A673 (cell line): Measurements from ENCODE around the gene STT3B.

Source experiments
- EZH2 ChIP-seq: fragments of 200-600 bp; sonication (generic); IDR thresholded peaks from 2 replicates; pipeline ENCODE4 v1.6.1; 2017; ENCODE audit warnings: borderline replicate concordance, low read depth, mild to moderate bottlenecking, mixed read lengths, antibody characterized with exemption, low read length; ENCODE audit not compliant: poor library complexity, severe bottlenecking
- TF ChIP-seq, protein P1 (sequence below): fragments of 300-800, 200-600 bp; sonication (generic); conservative IDR thresholded peaks from 2 replicates; pipeline ENCODE4 v1.5.1; 2017; ENCODE audit warnings: low read depth, mild to moderate bottlenecking, antibody characterized with exemption, low read length, moderate library complexity, mixed read lengths

DNA sequence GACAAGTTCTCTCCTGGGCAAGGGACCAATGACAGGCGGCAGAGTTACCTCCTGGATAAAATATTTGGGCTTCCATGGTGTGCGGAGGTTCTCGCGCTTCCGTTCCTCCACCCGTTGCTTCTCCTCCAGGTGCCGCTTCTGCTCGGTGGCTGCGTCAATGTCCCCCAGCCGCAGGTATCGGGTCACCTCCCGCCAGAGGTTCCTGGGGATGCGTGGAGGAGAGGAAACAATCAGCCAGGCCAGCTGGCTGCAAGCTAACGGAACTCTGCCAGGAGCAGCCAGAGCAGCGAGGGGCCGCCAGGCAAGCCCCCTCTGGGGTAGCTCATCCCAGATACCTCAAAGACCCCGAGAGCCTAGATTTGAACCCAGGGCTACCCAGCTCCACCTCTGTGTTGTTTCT lies 131.3 kb downstream of the STT3B start:
- TF ChIP-seq, protein P1, sequence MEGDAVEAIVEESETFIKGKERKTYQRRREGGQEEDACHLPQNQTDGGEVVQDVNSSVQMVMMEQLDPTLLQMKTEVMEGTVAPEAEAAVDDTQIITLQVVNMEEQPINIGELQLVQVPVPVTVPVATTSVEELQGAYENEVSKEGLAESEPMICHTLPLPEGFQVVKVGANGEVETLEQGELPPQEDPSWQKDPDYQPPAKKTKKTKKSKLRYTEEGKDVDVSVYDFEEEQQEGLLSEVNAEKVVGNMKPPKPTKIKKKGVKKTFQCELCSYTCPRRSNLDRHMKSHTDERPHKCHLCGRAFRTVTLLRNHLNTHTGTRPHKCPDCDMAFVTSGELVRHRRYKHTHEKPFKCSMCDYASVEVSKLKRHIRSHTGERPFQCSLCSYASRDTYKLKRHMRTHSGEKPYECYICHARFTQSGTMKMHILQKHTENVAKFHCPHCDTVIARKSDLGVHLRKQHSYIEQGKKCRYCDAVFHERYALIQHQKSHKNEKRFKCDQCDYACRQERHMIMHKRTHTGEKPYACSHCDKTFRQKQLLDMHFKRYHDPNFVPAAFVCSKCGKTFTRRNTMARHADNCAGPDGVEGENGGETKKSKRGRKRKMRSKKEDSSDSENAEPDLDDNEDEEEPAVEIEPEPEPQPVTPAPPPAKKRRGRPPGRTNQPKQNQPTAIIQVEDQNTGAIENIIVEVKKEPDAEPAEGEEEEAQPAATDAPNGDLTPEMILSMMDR: no peak
- no peak for TF ChIP-seq EZH2
